GM19328 (cell line): ENCODE measurements around the gene LONRF2.

Source experiments
- ATAC-seq: cut with Tn5 transposase; IDR thresholded peaks from one replicate; pipeline ENCODE4 v1.9.1; 2021; ENCODE audit warnings: mild to moderate bottlenecking, moderate library complexity; ENCODE audit not compliant: unreplicated experiment

Gene LONRF2

DNA sequence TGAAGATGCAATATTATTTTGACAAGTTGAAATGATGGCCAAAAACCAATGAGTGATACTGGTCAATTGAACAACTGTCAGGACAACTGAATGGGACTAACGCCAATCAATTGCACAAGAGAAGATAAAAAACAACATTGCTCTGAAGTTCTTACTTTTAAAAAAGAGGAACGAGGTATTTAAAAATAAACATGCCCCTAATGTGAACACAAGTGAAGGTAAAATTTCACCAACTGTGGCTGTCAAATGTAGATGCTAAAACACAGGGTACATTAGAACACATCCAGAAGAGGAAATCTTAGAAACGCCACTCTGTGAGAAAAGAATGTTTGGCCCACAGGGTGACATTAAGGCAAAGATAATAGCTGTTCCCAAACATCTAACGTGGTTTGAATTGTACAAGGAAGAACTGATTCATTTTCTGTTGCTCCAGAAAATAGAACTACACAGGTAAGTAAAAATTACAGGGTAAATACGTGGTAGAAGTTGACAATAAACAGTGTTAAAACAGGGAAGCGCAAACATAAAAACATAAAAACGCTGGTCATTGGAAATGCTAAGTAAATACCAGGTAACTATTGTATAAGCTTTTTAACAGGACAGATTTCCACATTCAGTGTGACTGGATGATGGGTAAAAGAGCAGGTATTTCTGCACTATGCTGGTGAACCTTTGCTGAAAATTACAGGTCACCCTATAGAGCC lies 20.3 kb downstream of the LONRF2 start:
- no peak for ATAC-seq

DNA sequence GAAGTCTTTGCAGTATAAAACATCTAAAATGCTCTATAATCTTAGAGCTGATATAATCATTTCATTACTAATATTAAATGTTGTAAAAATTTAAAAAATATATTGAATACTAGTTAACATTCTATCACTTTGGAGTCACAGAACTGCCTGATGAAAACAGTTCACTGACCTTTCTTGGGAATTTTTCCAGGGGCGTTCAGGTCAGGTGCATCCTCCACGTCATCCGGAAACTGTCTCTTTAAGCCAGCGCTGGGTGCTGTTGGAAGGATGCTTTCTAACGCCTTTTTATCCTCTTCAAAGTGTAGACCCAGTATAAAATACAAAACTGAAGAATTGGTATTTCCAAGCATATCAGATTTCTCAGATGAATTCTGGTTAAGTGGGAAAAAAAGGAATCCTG lies 22.8 kb downstream of the LONRF2 start:
- ATAC-seq: no peak

DNA sequence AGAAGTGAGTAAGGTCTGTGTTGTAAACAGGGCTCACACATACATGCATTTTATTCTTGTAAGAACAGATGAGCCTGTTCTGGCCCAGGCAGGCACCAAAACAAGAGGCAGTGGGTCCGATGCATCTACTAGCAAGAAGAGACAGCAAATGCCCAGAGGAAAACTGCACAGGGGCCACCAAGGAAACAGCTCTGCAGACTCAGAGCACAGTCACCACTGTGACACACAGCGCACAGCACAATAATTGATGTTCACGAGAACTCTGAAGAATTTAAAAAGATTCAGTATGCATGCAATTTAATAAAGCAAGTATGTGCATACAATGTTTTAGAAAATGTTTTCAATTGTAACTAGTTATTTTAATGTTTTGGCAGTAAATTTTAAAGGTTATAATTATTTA lies 24.8 kb downstream of the LONRF2 start:
- no peak for ATAC-seq

DNA sequence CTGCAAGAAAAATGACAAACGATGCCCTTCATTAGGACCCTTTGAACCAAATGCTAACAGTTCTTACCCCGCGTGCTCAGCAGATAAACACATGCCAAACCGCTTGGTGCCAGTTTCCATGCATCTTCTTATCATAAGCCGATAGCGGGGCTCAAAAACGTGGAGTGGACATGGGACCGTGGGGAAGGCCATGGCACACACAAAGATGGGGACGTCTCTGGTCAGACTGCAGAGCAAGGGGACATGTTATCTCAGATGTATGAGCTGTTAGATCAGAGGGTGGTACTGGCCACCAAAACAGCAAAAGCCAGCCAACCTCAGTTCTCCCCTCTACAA lies 28.2 kb downstream of the LONRF2 start:
- no peak for ATAC-seq

DNA sequence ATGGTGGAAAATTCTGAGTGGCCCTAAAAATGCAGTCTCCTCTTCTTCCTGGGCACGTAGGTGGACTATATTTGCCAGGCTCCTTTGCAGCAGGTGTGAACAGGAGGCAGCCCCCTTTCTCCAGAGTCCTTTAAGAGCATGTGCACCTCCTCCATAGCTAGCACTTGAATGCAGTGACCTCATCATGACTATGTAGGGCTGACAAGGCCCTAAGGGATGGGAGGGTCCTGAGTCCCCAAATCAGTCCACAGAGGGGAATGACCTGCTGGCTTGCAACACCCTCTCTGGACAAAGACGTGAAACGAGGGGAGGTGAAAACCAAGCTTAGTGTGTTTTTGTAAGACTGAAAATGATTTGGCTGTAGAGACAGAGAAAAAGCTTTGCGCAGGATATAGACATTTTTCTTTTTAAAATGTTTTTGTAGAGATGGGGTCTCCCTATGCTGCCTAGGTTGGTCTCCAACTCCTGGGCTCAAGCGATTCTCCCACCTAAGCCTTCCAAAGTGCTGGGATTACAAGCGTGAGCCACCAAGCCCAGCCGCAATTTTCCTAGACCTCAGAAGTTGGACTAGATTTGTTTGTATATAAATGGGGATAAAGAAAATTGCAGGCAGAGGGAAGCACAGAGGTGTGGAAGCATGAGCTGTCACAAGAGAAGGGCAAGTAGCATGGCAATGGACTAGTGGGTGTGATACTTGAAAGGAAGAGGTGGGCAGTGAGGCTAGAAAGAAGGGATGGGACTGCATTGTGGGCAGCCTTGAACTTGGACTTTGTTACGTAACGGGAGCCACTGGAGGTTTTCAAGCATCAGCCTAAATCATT lies 28.8 kb downstream of the LONRF2 start:
- no peak for ATAC-seq

DNA sequence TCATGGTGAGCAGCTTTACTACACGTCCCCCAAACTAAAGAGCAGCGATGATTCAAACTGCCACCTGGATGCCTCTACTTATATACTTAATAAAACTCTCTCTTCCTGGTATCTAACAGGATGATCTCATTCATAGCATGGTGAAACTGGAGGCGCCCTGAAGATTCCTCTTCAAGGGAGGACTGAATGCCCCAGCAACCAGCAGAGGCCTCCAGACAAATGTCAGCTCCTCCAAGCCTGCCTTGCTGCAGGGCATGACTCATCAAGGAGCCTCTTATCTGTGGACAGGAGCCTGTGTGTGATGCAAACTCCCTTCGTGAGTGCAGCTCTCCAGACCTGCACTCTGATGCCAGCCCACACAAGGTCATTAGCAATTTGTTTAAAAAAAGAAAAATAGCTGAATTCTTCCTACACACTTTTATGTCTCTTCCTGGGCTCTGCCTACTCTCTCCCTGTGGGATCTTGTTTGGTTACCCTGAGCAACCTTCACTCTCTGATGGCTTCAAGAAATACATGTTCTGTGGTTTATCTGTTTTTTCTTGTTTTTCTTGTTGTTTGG lies 30.2 kb downstream of the LONRF2 start:
- no peak for ATAC-seq

DNA sequence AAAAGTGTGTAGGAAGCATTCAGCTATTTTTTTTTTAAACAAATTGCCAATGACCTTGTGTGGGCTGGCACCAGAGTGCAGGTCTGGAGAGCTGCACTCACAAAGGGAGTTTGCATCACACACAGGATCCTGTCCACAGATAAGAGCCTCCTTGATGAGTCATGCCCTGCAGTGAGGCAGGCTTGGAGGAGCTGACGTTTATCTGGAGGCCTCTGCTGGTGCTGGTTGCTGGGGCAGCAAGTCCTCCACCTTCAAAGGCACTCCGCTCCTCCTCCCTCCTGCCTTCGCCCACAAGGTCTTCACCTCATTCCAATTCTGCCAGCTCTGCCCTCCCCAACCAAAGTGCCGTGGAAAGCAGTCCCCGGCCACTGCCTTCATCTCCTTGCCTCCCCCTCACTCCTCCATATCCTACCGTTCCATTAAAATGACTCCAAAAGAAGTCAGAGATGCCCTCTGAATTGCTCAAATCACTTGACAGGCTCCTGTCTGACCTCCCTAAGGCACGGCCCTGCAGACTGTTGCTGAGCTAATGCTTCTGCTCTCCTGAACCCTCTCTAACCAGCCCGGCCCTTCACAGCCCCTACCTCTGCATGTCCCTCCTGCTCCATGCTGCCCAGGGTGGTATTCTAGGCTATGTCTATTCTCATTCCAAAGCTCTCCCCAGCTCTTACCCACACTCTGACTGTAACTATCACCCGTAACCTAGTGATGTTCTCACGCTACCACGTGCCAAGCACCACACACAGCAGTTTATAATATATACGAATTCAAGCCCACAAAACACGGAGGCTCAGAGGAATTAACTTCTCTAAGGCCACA lies 30.9 kb downstream of the LONRF2 start:
- no peak for ATAC-seq

DNA sequence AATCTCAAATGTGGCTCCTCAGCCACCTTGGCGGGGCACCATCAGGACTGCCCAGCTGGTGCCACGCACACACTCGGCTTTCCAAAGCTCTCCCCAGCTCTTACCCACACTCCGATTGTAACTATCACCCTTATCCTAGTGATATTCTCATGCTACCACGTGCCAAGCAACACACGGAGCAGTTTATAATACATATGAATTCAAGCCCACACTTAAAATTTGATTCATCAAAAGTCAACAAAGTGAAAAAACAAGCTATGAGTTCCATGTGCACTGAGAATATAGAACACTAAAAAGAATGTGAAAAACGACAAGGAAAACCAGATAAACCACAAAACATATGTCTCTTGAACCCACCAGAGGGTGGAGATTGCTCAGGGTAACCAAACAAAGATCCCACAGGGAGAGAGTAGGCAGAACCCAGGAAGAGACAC lies 31.6 kb downstream of the LONRF2 start:
- no peak for ATAC-seq

DNA sequence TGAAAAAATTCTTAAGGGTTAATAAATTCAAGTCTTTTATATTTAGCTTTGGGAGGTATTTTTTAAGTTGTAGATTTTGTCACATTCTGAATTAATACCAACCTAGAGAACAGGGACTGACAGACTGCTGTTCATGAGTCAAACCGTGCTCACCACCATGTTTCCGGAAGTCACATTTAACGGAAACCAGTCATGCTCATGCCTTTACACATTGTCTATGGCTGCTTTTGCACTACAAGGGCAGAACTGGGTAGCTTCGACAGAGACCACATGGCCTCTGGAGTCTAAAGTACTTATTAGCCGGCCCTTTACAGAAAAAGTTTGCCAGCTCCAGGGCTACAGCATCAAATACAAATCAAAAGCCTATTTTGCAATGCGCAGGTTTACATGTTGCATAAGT lies 33.3 kb downstream of the LONRF2 start:
- no peak for ATAC-seq

DNA sequence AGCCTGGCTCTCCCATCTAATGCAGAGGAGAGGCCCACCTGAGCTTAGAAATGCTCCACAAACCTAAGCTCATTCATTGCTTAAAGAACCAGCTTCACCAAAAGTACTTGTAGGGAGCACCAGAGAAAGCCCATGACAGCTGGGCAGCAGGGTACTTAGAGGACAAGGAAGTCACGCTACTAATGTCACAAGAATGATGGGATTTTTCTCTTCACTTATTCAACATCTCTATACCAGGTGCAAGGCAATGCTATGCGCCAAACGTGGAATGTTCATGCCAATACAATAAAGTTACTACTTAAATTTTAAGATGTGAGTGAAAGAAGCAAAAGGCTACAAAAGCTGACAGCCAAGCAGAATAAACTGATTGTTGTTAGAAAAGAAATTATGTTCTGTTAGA lies 36.0 kb downstream of the LONRF2 start:
- ATAC-seq: no peak

DNA sequence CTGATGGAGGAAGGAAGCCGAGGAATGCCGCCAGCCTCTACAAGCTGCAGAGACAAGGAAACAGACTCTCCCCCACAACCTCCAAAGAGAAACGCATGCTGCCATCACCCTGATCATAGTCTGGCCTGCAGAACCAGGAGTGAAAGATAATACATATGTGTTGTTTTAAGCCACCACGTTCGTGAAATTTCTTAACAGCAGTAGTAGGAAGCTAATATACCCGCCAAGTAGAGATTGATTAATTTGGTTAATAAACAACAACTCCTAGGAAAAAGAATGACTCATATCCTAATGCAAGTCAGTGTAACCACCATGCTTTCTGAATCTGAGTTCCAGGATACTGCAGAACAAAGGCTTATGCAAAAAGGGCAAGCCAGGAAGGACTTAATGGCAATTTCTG lies 36.6 kb downstream of the LONRF2 start:
- no peak for ATAC-seq

DNA sequence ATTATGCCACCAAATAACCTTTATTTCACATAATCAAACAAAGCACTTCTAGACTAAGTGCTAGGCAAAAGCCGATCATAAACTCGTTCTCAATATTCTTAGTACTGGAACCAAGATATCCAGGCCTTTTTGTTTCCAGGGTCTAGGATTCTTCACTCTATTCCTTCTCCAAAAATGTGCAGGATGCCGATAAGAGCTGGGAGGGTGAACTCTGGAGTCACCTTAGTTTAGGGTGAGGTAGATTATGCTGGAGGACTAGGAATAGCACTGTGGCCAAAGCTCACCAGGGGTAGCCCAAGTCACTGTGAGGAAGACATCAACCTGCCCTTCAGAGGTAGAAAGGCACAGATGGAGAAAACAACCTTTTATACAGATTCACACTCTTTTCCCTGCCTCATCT lies 37.3 kb downstream of the LONRF2 start:
- ATAC-seq: no peak

DNA sequence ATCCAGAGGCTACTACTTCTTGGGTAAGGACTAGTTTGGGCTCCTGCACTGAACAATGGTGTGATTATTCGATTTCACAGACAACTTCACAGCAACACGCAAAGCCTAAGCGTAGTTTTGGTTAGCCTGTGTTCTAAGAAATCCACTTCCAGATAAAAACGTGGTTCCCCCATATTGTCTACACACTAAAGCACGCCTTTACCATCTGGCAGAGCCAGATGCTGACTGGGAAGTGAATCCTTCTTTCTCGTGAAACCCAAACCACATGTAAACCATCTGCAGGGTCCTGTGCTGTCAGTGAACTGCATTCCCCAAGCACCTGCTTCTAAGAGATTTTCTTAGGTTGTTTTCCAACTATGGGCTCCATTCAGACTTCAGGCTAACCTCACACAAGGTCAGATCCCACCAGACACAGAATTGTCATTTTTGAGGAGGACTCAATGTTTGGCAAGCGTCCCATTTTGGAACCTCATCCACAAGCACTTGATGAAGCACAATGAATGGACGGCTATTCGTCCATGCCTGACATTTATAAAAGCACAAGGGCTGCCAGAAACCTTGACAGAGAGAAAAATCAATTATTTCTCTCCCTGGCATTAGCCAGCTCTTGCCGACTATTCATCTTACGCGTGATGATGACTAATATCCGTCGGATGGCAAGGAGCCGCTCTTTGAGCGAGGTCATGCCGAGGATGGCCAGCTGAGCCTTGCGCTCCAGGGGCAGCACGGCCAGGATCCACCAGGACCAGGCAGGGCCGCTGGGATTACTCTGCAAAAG lies 38.4 kb downstream of the LONRF2 start:
- no peak for ATAC-seq

DNA sequence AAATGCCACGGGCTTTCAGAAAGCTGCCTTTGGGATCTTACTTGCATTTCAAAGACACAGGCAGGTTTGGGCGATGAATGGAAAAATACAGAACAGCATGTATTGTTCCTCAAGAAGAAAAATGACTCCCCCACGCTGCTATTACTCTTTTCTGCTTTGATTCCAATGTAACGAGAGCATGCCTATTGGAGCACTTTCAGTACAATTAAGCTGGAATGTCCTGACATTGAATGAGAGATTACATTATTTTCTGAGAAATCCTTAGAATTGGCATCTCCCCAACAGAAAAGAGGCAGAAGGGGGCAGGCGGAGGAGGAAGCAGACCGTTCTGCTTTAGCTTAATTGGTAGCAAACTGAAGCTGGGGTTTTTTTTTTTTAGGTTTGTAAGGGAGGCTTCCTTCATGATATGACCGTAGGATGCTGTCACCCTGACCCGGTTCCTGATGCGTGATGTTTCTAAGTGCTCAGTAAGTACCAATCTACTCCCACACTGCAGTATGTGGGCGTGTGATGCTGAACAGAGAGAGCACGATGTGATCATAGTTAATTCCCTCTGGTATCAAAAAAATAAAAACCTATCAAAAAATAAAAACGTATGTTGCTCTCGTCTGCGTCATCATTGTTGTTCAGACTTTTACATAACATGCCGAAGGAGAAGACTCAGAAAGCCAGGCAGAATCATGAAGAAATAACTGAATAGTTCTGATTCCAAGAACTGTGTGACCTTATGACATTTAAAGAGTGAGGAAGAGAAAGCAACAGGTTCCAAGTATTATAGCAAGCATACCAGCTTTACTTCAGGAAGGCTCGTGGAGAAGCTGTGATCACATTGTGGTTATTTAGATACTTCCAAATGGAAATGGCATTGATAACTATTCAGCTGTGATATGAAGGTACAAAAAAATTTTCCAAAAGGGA lies 40.5 kb downstream of the LONRF2 start:
- no peak for ATAC-seq

DNA sequence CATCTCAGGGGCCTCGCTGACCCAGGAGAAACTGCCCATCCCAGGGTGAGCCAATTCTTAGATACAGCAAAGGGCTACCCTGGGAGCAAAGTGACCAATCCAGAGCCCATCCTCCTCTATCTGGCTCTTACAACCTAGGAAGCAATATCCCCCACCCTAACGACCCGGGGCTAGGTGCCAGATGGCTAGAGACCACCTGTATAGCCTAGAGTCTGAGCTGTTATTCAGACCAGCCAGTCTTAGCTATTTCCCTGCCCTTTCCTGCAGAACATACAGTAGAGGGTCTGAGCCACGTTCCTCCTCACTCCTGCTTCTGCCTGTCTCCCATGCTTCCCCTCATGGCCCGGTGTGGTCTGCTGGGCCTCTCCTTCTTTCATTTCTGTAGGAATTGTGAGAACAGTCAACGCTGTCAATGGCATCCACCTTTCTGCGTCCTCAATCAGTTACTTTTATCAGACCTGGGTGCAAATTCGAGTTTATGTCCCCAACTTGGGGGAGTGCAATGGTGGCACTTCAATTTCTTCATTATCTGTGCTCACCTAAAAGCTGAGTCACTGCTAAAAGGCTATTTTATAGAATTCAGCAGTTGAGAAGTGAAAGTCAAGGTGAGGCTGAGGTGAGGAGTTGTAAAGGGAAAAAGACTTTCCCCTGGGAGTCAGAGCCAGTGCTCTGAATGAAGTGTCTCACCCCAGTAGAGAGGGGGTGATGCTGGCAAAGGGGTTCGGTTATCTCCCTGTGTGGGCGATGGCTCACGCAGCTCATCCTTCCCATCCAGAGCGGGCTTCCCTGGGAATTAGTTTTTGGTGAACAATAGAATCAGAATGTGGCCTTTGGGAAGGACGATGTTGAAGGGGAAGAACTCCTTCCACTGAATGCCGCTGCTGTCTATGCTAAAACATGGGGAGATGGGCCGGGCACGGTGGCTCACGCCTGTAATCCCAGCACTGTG lies 42.4 kb downstream of the LONRF2 start:
- no peak for ATAC-seq

DNA sequence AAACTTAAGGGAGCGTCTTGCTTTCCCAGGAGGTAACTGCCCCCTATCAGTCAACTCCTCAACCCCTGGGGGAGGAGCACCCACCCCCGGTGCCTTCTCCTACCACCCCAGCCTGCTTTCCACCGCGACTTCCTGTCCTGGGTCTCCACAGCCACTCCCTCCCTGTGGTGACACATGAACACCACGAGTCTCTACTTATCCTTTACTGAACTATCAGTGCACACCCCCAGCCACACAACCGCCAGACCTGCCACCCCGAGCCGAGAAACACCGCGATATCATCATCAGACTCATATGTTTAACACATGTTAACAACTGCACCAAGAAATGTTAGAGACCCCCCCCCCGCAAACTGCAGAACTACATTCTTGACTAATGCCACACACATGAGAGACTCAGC lies 43.3 kb downstream of the LONRF2 start:
- ATAC-seq: no peak

DNA sequence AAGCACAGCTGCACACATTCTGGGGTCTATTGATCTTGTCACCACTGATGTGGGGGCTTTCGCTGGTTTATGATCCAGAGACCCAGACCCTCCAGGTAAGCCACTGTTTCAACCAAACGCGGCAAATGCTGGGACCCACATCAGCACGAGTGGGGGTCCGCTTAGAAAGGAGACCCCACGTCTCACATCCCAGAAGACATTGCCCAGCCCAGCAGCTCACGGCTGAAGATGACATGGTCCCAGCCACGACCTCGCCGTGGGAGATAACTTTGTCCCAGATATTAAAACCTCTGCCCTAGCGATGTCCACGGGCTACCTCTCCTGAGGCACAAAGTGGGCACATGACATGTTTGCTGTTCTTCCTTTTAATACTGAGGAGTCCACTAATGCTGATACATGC lies 43.8 kb downstream of the LONRF2 start:
- no peak for ATAC-seq

DNA sequence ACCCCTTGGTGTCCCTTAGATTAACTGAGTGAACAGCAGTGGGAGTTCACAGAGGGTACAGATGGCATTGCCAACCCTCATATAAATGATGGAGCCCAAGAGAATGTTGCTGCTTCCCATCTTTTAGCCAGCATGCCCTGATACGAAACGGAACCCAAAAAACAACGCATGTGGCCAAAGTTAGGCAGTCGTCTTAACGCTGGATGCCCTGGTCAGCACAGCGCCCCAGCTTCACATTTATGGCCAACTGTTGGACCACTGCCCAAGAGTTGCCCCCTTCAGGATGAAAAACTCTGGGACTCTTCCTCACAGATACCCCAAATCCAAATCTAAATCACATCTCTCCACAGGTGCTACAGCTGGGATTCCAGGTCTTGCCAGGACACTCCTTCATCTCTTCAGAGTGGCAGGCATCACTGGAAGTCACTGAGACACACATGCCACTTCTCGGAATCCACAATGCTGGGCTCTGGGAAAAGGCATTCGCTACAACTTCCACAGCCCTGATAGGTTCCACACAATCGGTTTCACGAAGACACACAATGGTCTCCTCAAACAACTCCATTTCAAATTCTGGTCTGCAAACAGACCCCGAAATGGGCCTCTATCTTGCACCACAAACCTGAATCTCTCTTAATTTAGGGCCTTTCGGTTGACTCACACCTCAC lies 44.6 kb downstream of the LONRF2 start:
- ATAC-seq: no peak
